ENCODE data around the gene FOXR1.

The FOXR1 gene

DNA sequence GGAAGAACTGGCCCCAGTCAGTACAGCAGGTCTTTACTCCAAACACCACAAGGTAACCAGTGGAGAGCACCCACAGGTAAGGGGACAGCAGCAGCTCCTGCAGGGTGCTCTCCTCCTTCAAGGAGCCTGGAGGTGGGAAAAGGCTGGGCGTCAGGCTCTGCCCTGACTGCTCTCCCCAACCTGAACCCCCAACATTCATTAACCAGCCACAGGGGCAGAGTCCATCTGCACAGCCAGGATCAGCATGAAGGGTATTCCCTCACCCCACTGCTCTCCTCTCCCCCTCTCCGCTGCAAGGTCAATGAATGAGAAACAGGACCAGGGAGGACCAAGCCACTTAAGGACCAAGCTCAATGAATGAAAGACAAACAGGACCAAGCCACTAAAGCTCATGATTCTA lies 55.4 kb downstream of the FOXR1 start:
- H3K4me3 ChIP-seq (ENCODE audit: control insufficient read depth, low read depth, low read length) = no peak overlapping the region
- DNase-seq (ENCODE audit: low read depth) = no peak
- TF ChIP-seq CTCF (conservative IDR thresholded peaks at IDR 0.05; ENCODE audit: control insufficient read depth, insufficient read depth, low read depth, low read length) = no peak

DNA sequence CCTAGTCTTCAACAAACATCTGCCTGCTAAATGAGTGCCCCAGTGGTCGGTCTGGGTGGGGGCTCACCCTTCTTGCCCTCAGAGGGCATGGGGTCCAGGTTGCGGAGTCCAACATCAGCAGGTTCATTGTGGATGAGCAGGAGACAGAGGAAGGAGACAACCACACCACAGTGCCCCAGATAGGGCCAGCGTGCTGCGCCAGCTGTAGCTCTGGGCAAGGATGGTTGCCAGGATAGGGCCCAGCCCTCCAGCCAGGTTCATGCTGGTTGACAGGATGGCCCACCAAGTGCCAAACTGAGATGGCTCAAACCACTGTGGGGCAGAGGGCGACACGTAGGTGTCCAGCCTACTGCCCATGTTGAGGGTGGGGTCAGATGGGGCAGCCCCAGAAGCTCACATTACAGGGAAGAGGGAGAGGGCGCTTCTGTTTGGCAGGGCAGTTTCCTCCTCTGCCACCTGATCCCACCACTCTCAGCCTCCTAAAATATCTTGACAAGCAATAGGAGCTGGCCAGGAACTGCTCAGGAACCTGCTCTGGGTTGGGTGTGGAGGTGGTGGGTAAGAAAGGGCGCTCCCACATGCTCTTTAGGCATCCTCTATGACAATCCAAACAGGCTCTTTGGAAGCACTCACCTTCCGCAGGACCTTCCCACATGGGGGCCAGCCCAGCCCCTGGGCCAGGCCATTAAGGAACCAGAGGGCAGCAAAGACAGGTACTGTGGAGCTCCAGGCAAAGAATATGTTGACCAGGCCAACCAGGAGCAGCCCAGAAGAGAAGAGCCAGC lies 56.2 kb downstream of the FOXR1 start:
- TF ChIP-seq CTCF (conservative IDR thresholded peaks at IDR 0.05; ENCODE audit: control insufficient read depth, insufficient read depth, low read depth, low read length) = no peak
- no peak overlapping the region for H3K4me3 ChIP-seq (ENCODE audit: control insufficient read depth, low read depth, low read length)
- no peak for DNase-seq (ENCODE audit: low read depth)

DNA sequence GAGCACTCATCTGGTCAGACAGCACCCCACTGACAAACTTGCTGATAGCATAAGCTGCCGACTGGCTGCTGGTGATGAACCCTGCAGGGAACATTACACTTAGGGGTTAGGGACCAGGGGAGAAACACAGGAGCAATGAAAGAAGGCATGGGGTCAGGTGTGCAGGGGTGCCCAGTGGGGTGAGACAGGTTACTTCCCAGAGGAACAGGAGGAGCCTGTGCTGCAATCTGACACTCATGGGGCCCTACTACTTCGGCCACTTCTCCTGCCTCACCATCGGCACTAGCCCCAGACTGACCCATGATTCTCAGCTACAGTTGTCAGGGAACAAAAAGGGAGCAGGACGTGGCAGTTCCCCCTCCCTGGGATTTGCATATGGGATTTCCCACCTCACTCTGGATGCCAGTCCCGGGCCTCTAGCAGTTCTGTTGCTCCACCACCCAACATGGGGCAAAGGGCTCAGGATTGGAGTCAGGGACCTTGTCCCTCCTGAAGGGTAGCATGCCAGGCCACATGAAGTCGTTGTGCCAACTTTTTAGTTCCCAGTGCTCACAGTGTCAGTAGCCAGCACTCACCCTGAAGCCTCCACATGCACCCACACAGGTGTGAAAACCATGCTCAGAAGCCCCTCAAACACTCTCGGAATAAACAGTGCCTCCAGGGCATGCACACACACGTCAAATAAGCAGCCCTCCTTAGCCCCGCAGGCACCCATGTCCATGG lies 56.9 kb downstream of the FOXR1 start:
- DNase-seq (ENCODE audit: low read depth) = no peak
- no peak overlapping the region for H3K4me3 ChIP-seq (ENCODE audit: control insufficient read depth, low read depth, low read length)
- TF ChIP-seq CTCF (conservative IDR thresholded peaks at IDR 0.05; ENCODE audit: control insufficient read depth, insufficient read depth, low read depth, low read length) = no peak

- H3K4me3 ChIP-seq (ENCODE audit: control insufficient read depth, low read depth, low read length) = no peak overlapping the region
- TF ChIP-seq CTCF (conservative IDR thresholded peaks at IDR 0.05; ENCODE audit: control insufficient read depth, insufficient read depth, low read depth, low read length) = no peak
- DNase-seq (ENCODE audit: low read depth) = no peak
Observed at GRCh38 chr11:119029069-119029339, 57.4 kb downstream of the FOXR1 start.

GRCh38 chr11:119029340-119030028 lies 57.9 kb downstream of the FOXR1 start:
- H3K4me3 ChIP-seq (ENCODE audit: control insufficient read depth, low read depth, low read length) = peak overlapping the region; percentile 69
- DNase-seq (ENCODE audit: low read depth) = no peak
- TF ChIP-seq CTCF (conservative IDR thresholded peaks at IDR 0.05; ENCODE audit: control insufficient read depth, insufficient read depth, low read depth, low read length) = no peak

GRCh38 chr11:119030029-119030328 lies 58.4 kb downstream of the FOXR1 start:
- DNase-seq (ENCODE audit: low read depth) = no peak
- no peak for TF ChIP-seq CTCF (conservative IDR thresholded peaks at IDR 0.05; ENCODE audit: control insufficient read depth, insufficient read depth, low read depth, low read length)
- peak overlapping the region; percentile 69 for H3K4me3 ChIP-seq (ENCODE audit: control insufficient read depth, low read depth, low read length)
